Fibroblast of lung (primary cell): ENCODE measurements around the gene KLHL42.

Source experiments
- CTCF ChIP-seq, 2 donors: IDR thresholded peaks in 1 of 2; conservative IDR thresholded peaks in 1 of 2; 1 replicate in 1 of 2; 2 replicates in 1 of 2; pipeline ENCODE4 v1.5.1; 2011 to 2012; ENCODE audit warnings: low read length in 2 of 2, control low read depth in 1 of 2, inconsistent platforms in 1 of 2, low read depth in 1 of 2, mild to moderate bottlenecking in 1 of 2
- EZH2 ChIP-seq: IDR thresholded peaks from 2 replicates; pipeline ENCODE4 v1.5.1; 2012; ENCODE audit warnings: low read length, control low read depth, mild to moderate bottlenecking; ENCODE audit errors: missing control alignments

- TF ChIP-seq CTCF (conservative IDR thresholded peaks at IDR 0.05 in 1 of 2, IDR thresholded peaks at IDR 0.05 in 1 of 2; ENCODE audit: low read depth in 1 of 2, low read length in 2 of 2) = no peak
- TF ChIP-seq EZH2 = no peak
These were observed 44.3 kb downstream of the KLHL42 start for GRCh38 chr12:27824126-27824842.
